Measurements from ENCODE around the gene RAPGEF1. TPM values are rescaled to one million over a fixed set of nuclear protein-coding genes. Genes with fewer than 3 reads are reported as not detected.
A peak's percentile ranks its signal among the peaks of the same experiment; 100 is the strongest.

The RAPGEF1 gene
- total and polyA plus RNA-seq, 9 of the 15 experiments (the other 6 are each of a cell fraction or from before 2014, with no cell fraction given), result 0.06 to 44.1 (median 19.9) TPM

DNA sequence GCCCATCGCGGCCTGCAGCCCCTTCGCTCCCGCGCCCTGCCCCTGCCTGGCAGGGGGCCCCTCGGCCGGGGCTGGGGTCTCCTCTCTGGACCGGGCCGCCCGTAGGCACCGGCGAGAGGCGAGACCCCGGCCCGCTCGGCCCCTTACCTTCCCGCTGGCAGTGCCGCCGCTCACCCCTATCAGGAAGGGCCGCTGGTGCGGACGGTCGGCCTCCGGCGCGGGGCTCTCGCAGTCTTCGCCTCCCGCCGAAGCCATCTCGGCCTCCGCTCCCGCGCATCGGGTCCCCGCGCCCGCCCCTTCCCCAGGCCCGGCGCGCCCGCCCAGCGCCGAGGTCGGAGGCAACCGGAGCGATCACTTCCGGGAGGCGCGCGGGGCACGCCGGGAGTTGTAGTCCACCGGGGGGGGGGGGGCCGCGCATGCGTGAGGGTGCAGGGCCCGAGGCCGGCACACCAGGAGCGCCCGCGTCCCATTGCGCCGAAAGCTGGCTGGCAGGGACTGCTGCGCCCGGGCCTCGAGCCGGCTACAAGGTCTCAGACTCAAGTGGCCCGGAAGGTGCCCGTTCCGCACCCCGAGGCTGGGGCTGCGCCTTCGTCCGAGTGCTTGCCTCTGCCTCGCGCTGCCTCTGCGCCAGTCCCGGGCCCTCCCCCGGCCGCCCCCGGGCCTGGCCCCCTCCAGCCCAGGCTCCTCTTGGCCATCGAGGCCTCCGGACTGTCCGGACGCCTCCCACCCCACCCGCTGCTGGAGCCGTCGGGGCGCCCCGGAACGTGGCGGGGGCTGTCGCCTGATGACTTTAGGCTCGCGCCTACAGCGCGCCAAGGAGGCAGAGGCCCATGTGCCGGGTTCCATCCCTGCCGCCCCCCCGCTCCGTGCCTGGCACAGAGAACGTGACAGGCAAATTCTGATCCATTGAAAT lies 208.7 kb downstream of the RAPGEF1 start, which contains the start of gene UCK1 (continued):
- no peak for TF ChIP-seq HMBOX1 (IDR thresholded peaks at IDR 0.05)
- no peak for TF ChIP-seq BCLAF1 (IDR thresholded peaks at IDR 0.05; ENCODE audit: borderline replicate concordance in 1 of 2, control insufficient read depth in 1 of 2, low read depth in 2 of 2, low read length in 1 of 2)
- no peak for TF ChIP-seq NKRF (IDR thresholded peaks at IDR 0.05; ENCODE audit: borderline replicate concordance)
- no peak for TF ChIP-seq RFX7 (CRISPR knock-in tag; IDR thresholded peaks at IDR 0.05)
- TF ChIP-seq TRIM28 (IDR thresholded peaks at IDR 0.05), result no peak
- TF ChIP-seq TCF7L2 (IDR thresholded peaks at IDR 0.05; ENCODE audit: low read depth, low read length), result no peak
- TF ChIP-seq SAFB2 (IDR thresholded peaks at IDR 0.05; ENCODE audit: borderline replicate concordance, low read depth, low read length, severe bottlenecking), result no peak
- no peak for TF ChIP-seq SAP30 (IDR thresholded peaks at IDR 0.05; ENCODE audit: borderline replicate concordance, insufficient read depth, low read depth, low read length, poor library complexity, severe bottlenecking)
- TF ChIP-seq PTBP1 (IDR thresholded peaks at IDR 0.05; ENCODE audit: low read depth, low read length), result no peak
- TF ChIP-seq ZBTB12 (CRISPR knock-in tag; IDR thresholded peaks at IDR 0.05), result peak; percentile 20; the same call in 1 of the 2 replicates
- no peak for TF ChIP-seq SIRT6 (IDR thresholded peaks at IDR 0.05; ENCODE audit: low read depth, low read length)
- no peak for TF ChIP-seq CHAMP1 (IDR thresholded peaks at IDR 0.05)
- TF ChIP-seq CREBBP (IDR thresholded peaks at IDR 0.05; ENCODE audit: low read depth, low read length), result no peak
- TF ChIP-seq POLR2A (conservative IDR thresholded peaks at IDR 0.05), result peak; percentile 69
